COLO829 (cell line): ENCODE data around the gene TTC9C.
"Not testable (repeated sequence)": the region's sequence is repeated elsewhere in the genome, so short reads cannot be mapped to it uniquely, and the experiment has no call there.

Experiments
- DNase-seq: peaks from one replicate; pipeline ENCODE4 v3.0.0; 2012; ENCODE audit warnings: low spot score

Gene TTC9C

DNA sequence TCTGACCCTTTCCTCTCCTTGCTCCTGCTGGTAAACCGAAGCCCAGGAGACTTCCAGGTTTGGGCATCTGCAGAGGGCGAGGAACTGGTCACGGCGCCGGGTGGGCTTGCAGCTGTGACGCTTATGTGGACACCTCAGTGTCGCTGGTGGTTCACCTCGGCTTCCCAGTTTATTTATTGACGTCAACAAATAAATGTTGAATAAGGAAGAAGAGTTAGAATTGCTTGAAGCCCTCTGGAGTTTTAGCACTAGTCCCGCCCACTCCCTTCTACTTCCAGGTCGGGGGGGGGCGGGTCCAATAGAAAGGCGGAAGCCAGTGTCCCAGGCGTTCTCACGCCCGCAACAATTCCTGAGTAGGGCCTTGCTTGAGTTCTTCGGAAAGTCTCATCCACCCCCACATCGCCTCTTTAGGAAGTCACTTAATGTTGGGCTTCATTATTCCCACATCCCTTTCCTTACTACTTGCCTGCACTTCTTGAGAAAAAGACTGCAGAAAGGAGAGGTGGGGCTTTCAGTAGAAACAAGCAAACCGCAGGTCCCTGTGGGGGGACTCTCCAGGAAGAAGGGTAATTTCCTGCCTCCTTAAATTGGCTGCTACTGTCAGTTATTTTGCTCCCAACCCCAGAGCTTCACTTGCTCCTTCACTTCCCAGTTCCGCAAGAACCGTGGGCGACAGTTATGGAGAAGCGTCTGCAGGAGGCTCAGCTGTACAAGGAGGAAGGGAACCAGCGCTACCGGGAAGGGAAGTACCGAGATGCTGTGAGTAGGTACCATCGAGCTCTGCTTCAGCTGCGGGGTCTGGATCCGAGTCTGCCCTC, at the start of gene TTC9C:
TTC9C (plus strand) TSS at position 316 of the 818 bp plus-strand sequence; CDS start at position 679, 363 bp downstream.
- DNase-seq = peak; percentile 86

- DNase-seq = peak; percentile 90
These were observed 49.3 kb upstream of the TTC9C start, which contains the start of gene UBXN1 for GRCh38 chr11:62678770-62679696. Gene UBXN1 (minus strand): TSS chr11:62679073. CDS start chr11:62678923, 150 bp downstream.

GRCh38 chr11:62680825-62681240, 47.5 kb upstream of the TTC9C start:
- DNase-seq = peak; percentile 79

DNA sequence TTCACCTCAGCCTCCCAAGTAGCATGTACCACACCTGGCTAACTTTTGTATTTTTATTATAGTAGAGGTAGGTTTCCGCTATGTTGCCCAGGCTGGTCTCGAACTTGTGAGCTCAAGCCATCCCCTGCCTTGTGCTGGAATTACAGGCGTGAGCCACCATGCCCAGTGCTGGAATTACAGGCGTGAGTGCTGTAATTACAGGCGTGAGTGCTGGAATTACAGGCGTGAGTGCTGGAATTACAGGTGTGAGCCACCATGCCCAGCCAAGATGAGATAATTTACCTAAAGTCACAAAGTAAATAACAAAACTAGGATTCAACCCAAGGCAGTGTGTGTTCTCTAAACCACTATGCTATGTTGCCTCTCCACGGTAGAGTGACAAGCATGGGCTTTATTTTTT, 45.8 kb upstream of the TTC9C start:
- DNase-seq = no peak

- no peak for DNase-seq
These were observed 40.5 kb upstream of the TTC9C start for GRCh38 chr11:62687508-62688396.

GRCh38 chr11:62688491-62688890, 39.8 kb upstream of the TTC9C start:
- no peak for DNase-seq

DNA sequence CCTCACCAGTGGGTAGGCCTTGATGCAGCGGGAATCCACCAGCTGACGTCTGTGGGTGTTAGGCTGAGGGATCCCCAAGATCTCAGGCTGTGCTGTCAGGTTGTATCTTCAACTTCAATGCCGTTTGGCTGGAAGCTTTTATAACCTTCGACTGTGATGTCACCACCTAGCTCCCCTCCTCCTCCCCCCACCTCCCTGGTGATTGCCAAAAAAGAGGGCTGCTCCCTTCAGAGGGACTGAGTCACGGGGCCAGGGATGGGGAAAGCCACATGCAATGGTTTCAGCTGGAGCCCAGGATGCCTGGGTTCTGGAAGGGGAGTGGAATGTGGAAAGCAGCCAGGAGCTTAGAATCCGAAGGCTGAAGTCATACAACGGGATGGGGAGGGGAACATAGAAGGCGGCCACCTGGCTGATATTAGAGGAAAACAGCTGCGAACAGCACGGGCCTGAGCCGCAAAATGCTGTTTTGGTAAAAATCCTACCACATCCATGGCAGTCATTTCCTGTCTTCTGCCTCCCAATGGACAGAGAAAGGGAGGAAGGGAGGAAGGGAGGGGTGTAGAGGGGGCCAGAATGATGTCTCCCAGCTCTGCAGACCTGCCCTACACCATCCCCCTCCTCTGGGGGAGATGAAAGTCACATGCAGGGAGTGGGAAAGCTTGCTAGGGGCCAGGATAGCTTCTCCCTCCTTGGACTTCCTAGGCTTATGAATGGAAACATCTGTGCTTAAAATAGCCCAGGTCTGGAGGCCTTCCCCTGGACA, 38.7 kb upstream of the TTC9C start, which contains the start of gene LRRN4CL:
LRRN4CL (minus strand) TSS at position 110 of the 763 bp plus-strand sequence. CDS start 1,022 bp downstream, outside the sequence.
- no peak for DNase-seq

DNA sequence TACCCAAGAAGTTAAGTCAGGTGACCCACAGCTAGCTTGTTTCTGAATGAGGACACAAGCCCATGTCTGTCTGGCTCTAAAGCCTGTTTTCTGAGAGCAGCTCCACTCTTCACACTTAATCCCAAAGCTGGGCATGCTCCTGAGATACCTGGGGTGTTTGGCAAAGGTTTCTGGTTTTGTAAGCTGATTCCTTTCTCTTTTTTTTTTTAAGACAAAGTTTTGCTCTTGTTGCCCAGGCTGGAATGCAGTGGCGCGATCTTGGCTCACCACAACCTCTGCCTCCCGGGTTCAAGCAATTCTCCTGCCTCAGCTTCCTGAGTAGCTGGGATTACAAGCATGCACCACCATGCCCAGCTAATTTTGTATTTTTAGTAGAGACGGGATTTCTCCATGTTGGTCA, 34.7 kb upstream of the TTC9C start:
- not testable (repeated sequence) for DNase-seq

DNA sequence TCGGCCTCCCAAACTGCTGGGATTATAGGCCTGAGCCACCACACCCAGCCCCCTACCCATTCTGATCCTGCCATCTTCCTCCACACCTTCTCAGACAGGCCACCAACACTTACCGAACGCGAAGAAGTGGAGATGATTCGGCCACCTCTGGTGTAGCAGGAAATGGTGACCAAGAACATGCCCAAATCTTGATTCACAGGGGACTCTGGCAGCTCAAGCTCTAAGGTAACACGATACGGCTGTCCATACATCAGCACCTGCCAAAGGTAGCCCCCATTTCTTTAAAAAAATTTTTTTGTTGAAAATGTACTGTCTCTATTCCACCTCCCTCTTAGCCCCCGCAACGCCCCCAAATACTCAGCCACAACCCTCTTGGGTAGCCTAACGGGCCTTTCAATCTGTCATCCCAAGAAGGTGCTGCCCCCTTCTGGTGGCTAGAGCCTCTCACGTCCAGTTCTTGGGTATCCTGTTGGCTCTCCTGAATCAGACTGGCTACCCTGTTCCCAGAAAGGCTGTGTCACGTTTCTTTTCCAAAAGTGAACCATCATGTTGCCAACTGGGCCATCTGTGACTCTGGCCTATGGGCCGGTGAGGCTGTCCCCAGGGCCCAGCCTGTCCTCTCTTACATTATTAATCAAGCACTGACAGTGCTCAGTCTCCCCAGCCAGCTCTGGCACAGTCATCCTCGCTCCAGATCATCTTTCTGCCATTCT, 33.7 kb upstream of the TTC9C start:
- peak; percentile 36 for DNase-seq

DNA sequence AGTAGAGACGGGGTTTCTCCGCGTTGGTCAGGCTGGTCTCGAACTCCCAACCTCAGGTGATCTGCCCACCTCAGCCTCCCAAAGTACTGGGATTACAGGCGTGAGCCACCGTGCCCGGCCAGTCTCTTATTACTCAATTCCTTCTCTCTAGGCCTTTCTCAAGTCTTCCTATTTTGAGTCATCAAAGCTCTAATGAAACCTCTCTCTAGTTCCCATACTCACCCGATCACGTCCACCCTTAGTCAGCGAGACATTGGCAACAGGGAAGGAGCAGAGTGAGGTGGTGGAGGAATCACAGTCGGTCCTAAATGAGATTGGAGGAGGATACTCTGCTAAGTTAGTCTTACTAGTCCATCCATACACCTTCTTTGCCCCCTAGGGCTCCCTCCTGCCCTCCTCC, 26.0 kb upstream of the TTC9C start:
- no peak for DNase-seq

- DNase-seq = not testable (repeated sequence)
These were observed 24.4 kb upstream of the TTC9C start for GRCh38 chr11:62703921-62704320.

- DNase-seq = peak; percentile 16
These were observed 22.9 kb upstream of the TTC9C start for GRCh38 chr11:62705413-62705812.

DNA sequence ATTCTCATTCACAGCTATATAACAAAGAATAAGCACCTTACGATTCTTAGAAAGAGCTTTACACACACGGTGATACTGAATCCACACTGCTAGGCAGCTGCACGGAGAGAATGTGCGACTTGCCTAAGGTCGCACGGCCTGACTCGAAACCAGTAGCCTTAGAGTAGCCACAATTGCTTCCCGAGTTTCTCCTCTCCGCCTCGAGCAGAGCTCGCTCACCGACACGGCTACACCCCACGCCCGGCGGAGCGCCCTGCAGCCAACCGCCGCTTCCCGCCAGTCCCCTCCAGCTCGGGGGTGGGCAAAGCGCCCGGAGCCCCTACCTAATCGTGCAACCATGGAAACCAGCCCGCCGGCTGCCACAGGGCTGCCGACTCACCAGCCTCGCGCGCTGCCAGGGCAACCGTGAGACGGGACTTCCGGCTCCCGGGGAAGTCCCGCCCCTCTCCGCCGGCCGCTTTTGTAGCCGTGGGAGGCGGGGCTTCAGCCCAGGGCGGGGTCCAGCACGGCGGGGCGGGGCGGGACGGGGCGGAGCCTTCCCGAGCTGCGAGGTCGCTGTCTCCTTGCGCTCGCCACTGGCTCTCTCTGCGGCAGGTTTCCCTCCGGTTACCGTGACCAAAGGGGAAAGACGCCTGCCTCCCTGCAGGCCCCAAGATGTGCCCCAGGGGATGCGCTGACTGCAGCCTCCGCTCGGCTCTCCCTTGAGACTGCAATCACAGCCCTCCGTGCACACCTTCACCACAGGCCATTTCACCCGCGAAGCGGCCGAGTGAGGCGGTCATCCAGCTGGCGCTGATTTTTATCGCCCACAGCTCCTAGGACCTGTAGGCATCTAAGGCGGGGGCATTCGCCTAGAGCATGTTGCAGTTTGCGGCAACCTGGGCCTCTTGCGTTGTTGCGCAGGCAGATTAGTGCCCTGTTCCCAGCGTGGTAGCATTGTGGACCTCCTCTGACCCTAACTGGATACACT, 22.1 kb upstream of the TTC9C start:
- DNase-seq = peak; percentile 87

GRCh38 chr11:62706850-62707247, 21.4 kb upstream of the TTC9C start:
- no peak for DNase-seq

- DNase-seq = no peak
These were observed 20.9 kb upstream of the TTC9C start, which contains the start of the genes BSCL2 and GNG3 for GRCh38 chr11:62707277-62707861. Gene BSCL2 (minus strand): TSS chr11:62707424. CDS start chr11:62707195, 229 bp downstream. Gene GNG3 (plus strand): TSS chr11:62707676. CDS start chr11:62708296, 620 bp downstream.

DNA sequence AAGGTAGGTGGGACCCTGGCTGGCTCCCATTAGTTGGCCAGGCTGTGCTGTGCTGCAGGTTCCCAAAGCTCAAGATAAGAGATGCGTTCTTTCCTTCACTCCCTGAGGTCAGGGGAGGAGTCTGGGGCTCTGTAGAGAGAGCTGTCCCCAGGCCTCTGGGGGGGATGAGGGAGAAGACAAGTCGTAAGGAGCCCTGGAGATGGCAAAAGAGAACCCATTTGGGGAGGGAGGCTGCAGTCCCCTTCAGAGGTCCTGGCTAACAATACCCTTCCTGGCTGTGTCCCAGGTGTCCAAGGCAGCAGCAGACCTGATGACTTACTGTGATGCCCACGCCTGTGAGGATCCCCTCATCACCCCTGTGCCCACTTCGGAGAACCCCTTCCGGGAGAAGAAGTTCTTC, 19.9 kb upstream of the TTC9C start:
- no peak for DNase-seq

DNA sequence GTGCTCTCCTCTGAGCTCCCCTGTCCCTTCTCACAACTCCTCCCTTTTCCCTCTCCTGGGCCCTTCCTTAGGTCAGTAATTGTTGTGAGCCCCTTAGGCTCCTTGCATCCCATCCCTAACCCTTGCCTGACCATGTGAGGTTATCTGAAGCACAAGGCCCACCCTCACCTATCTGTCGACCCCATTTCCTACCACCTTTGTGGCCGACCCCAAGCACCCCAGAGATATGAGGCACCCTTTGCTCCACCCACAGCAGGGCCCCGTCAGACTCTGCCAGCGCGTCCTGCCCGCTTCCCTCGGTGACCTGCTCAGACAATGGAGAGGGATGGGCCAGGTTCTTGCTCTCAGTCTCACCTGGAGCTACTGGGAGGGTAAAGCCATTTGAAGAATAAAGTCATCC, 19.5 kb upstream of the TTC9C start:
- no peak for DNase-seq
